GM20000 (cell line): ENCODE data around the gene OR51A7.

Source experiments
- DNase-seq: peaks from one replicate; pipeline ENCODE4 v3.0.0; 2012; ENCODE audit warnings: low spot score
- CTCF ChIP-seq: IDR thresholded peaks from 2 replicates; pipeline ENCODE4 v1.5.1; 2012; ENCODE audit warnings: mild to moderate bottlenecking, control low read depth; ENCODE audit errors: extremely low read depth, missing control alignments

OR51A7 gene

GRCh38 chr11:4882543-4882942, 21.0 kb upstream of the OR51A7 start:
- TF ChIP-seq CTCF: no peak
- DNase-seq: no peak

DNA sequence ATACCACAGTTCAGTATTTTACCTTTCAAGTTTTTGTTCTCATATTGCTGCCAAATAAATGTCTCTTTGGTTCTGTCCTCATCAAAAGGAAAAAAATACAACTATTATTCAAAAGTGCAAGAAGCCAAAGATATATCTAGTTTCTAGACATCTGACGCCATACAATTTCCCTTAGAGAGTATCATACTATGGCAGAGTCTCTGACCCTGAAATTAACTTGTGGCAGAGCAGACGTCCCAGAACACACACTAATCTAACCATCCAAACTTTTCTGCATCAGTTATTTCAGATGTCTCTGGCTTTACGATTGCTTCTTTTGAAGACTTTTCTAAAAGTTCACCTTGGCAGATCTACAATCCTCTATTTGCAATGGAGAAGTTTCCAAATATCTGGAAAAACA, 19.2 kb upstream of the OR51A7 start:
- TF ChIP-seq CTCF: no peak
- DNase-seq: no peak

DNA sequence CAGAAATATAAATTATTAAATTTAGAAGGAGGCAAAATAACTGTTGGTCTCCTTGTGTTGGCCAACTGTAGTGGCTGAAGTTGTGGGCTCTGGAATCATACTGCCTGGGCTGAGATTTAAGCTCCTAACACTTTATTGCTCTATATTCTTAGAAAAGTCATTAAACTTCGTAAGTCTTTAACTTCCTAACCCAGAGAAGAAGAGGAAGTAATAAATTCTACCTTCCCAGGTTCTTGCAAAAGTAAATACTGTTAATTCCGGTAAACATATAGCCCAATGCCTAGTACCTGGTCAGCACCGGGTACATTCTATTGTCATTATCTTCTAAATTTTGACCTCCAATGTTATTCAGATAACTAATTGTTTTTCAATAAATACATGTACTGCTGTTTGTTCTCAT, 17.4 kb upstream of the OR51A7 start:
- DNase-seq: no peak
- no peak for TF ChIP-seq CTCF

- no peak for TF ChIP-seq CTCF
- DNase-seq: no peak
These were observed 16.0 kb upstream of the OR51A7 start for GRCh38 chr11:4887591-4887990.

DNA sequence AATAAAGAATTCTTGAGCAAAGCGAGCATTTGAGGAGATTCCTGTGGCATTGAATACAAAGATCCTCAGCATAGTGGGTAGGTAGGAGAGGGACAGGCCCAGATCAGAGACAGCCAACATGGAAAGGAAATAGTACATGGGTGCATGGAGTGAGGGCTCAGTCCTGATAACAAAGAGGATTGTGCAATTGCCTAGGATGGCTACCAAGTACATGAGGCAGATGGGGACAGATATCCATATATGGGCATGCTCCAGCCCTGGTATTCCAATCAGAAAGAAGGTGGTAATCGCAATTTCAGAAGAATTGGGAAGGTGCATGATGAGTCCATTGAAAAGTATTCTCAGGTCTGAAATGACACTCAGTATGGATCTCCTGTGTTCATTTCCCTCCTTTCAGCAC, 13.3 kb upstream of the OR51A7 start:
- DNase-seq: no peak
- no peak for TF ChIP-seq CTCF

DNA sequence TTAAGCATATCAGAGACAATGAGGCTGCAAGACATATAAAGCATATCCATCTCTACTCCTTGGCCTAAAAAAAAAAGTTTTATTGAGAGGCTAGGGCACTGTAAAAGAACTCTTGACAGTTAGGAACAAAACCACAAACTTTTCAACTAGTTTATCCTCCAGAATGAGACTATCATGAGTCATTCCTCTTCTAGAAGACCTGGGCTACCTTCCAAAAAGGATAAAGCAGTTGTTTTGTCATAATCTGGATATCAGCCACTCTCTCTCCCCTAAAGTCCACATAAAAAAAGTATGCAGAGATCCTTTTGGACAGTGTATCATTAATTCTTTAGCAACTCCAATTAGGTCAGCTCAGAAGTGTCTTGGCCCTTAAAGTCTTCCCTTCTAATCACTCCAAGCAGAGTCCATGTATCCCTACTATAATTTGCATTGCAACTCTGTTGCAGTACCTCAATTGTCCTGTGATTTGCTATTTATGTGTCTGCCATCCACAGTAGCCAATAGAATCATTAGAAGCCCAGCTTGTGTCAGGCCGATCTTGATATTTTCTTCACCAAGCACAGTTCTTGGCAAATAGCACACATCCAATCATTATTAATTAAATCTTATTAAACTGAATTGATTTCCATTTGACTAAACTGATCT, 11.5 kb upstream of the OR51A7 start:
- no peak for DNase-seq
- no peak for TF ChIP-seq CTCF

GRCh38 chr11:4916581-4916980, 13.0 kb downstream of the OR51A7 start:
- no peak for DNase-seq
- TF ChIP-seq CTCF: no peak

DNA sequence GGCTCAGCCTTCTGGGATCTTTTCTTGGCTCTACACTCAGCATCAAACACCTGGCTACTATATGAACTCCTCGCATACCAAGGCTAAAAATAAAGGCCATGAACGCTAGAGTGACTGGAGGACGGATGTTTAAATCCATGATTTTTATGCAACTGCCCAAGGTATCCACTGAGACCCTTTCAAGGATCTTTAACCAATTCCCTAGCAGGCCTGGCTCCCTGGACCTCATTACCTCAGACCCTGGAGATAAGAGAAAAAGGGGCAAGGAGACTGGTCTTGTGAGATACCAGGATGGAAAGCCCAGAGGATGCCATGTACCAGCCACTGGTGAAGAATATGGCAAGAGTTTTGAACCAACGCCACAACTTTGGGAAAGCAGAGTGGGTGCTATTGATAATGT, 15.7 kb downstream of the OR51A7 start, which contains the start of gene OR51G2:
Gene OR51G2 (minus strand): TSS at position 101 of the 400 bp plus-strand sequence. CDS start 3,687 bp downstream, outside the sequence.
- no peak for DNase-seq
- no peak for TF ChIP-seq CTCF
